Activated CD4-positive, alpha-beta T cell treated with anti-CD3 and anti-CD28 coated beads, Interleukin-2, amount 10 ng/mL, durations not matched to agents 24 days and 14 days (primary cell): ENCODE results near the gene PRR14. TPM values are rescaled to one million over a fixed set of nuclear protein-coding genes. Genes with fewer than 3 reads are reported as not detected.
A peak's percentile ranks its signal among the peaks of the same experiment; 100 is the strongest.
"Not testable (repeated sequence)": the region's sequence is repeated elsewhere in the genome, so short reads cannot be mapped to it uniquely, and the experiment has no call there.

Experiments
- DNase-seq: peaks from one replicate; pipeline ENCODE4 v3.0.0; 2022
- H3K27ac Mint-ChIP-seq: one replicate; pipeline ENCODE4 v1.8.0; 2022; ENCODE audit warnings: mild to moderate bottlenecking, mixed read lengths
- H3K27me3 Mint-ChIP-seq: one replicate; pipeline ENCODE4 v1.8.0; 2022; ENCODE audit warnings: mixed read lengths
- H3K36me3 Mint-ChIP-seq: one replicate; pipeline ENCODE4 v1.8.0; 2022; ENCODE audit warnings: low read depth, mild to moderate bottlenecking, mixed read lengths
- H3K4me1 Mint-ChIP-seq: one replicate; pipeline ENCODE4 v1.8.0; 2021; ENCODE audit warnings: mixed read lengths
- H3K4me3 Mint-ChIP-seq: one replicate; pipeline ENCODE4 v1.8.0; 2022; ENCODE audit warnings: mild to moderate bottlenecking, moderate library complexity, mixed read lengths
- H3K9me3 Mint-ChIP-seq: one replicate; pipeline ENCODE4 v1.8.0; 2021; ENCODE audit warnings: mixed read lengths
- intact Hi-C: fragments of 100-400 bp; cut with micrococcal nuclease; formaldehyde crosslinking; loops from one replicate; pipeline ENCODE4 v1.15.1; 2023
- total RNA-seq: library from RNA; stranded (reverse); gene quantifications from 2 replicates; pipeline ENCODE4 v1.2.3, GENCODE V29; 2022

The PRR14 gene
- total RNA-seq, 1 donor from 2014 or later = 82.2 TPM

DNA sequence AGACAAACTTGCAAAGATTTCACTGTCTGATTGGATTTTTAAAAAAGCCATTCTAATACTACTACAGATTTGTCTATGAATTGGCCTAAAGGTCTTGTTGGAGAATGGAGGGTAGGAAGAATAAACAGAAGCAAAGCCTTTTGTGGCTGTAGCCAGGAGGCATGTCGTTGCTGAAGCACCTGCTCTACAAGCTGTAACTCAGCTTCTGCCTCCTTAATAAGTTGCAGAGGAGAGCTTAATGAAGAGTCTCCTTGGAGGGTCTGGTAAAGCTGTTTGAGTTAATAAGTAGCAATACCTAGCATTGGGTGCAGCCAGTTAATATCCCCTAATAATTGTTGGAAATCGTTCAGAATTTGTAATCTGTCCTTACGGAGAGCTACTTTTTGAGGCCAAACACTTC, 30.6 kb upstream of the PRR14 start:
- Mint-ChIP-seq H3K36me3 (no peaks in the 10 kb centered on the region), H3K27me3 (peaks cover 27% of the 10 kb centered on the region), H3K27ac (no peak overlapping the region), H3K4me3 (no peak overlapping the region), H3K4me1 (peaks cover 5% of the 10 kb centered on the region), H3K9me3 (no peaks in the 10 kb centered on the region)
- intact Hi-C loops = no loop called here
- DNase-seq = no peak

DNA sequence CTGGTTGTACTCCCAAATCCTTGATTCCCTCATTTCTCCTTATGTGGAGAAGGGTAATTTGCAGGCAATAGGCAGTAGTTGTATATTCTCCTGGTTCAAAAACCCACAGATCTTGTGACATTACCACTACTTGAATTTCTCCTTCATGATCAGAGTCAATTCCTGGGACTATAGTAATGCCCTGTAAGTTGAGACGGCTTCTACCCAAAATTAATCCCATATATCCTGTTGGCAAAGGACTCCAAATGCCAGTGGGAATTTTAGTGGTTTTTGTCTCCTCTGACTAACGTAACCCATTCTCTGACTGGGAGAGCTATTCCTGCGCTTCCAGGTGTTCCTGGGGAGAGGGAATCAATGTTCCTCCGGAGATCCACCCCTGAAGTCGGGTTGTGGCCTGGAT, 29.0 kb upstream of the PRR14 start:
- no peaks in the 10 kb centered on the region for H3K9me3 Mint-ChIP-seq
- no peak overlapping the region for H3K4me3 Mint-ChIP-seq
- no peaks in the 10 kb centered on the region for H3K36me3 Mint-ChIP-seq
- peaks cover 27% of the 10 kb centered on the region for H3K27me3 Mint-ChIP-seq
- peaks cover 3% of the 10 kb centered on the region for H3K4me1 Mint-ChIP-seq
- intact Hi-C loops = no loop called here
- H3K27ac Mint-ChIP-seq = no peak overlapping the region
- no peak for DNase-seq

- H3K27ac Mint-ChIP-seq = no peak overlapping the region
- no peaks in the 10 kb centered on the region for H3K36me3 Mint-ChIP-seq
- intact Hi-C loops = no loop called here
- peaks cover 3% of the 10 kb centered on the region for H3K4me1 Mint-ChIP-seq
- H3K4me3 Mint-ChIP-seq = no peak overlapping the region
- no peak for DNase-seq
- no peaks in the 10 kb centered on the region for H3K9me3 Mint-ChIP-seq
- peaks cover 24% of the 10 kb centered on the region for H3K27me3 Mint-ChIP-seq
These were observed 28.2 kb upstream of the PRR14 start for GRCh38 chr16:30622455-30623032.

GRCh38 chr16:30623536-30624283, 27.1 kb upstream of the PRR14 start:
- intact Hi-C loops = no loop called here
- Mint-ChIP-seq H3K36me3 (no peaks in the 10 kb centered on the region), H3K9me3 (no peaks in the 10 kb centered on the region), H3K4me1 (peaks cover 4% of the 10 kb centered on the region), H3K27ac (no peak overlapping the region), H3K4me3 (no peak overlapping the region), H3K27me3 (peaks cover 23% of the 10 kb centered on the region)
- DNase-seq = no peak

- intact Hi-C loops = no loop called here
- no peak for DNase-seq
- Mint-ChIP-seq H3K4me3 (no peak overlapping the region), H3K36me3 (no peaks in the 10 kb centered on the region), H3K4me1 (peaks cover 9% of the 10 kb centered on the region), H3K9me3 (no peaks in the 10 kb centered on the region), H3K27ac (no peak overlapping the region), H3K27me3 (peaks cover 10% of the 10 kb centered on the region)
These were observed 24.5 kb upstream of the PRR14 start for GRCh38 chr16:30626236-30626635.

DNA sequence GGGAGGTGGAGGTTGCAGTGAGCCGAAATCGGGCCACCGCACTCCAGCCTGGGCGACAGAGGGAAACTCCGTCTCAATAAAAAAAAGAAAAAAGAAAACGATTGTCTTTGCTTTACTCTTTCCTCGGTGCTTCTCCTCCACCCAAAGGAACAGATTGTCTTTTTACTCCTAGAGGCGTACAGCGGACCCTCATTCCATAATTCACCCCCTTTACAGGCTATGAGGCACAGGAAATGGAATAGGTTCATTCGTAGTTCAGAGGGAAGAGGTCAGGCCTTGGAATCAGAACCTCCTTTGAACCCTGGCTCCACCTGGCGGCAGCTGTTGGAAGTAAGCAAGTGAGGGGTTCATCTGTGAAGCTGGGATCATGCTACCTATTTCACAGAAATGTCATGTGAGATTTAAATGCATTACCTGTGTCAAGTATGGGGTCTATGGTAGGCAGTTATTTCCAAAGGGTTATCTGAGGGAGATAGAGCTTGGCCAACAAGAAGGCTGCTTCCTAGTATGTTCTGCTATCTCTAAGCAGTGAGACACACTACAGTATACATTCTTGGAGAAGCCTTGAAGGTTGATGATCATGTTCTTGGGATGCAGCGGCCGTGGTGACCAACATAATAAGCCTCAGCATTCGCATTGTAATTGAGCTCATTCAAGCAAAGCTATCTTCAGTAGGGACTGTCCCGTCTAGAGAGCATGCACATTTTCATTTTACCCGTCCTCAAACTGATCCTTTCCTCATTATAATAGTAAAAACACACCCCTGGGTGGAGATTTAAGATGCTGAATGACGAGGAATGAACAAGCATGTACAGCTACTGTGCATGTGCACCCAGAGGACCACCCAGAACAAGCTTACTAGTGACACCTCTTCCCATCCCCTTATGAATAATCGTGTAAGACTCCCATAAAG, 21.9 kb upstream of the PRR14 start:
- peak overlapping the region; percentile 84 for H3K27ac Mint-ChIP-seq

GRCh38 chr16:30632454-30632853, 18.3 kb upstream of the PRR14 start:
- intact Hi-C loops, DNase-seq, H3K9me3 Mint-ChIP-seq, H3K27ac Mint-ChIP-seq, H3K4me3 Mint-ChIP-seq, H3K27me3 Mint-ChIP-seq, H3K36me3 Mint-ChIP-seq: not testable (repeated sequence)
- H3K4me1 Mint-ChIP-seq = peaks cover 27% of the 10 kb centered on the region

More for the DNA sequence above, 21.9 kb upstream of the PRR14 start:
- H3K4me1 Mint-ChIP-seq = peaks cover 9% of the 10 kb centered on the region
- intact Hi-C loops = loop anchor here (1.0 kb wide), 1 partner anchor 199 kb away; the partner anchor contains the start of gene DCTPP1
- DNase-seq = peak; percentile 96
- no peaks in the 10 kb centered on the region for H3K9me3 Mint-ChIP-seq
- no peaks in the 10 kb centered on the region for H3K36me3 Mint-ChIP-seq
- peak overlapping the region; percentile 69 for H3K4me3 Mint-ChIP-seq
- H3K27me3 Mint-ChIP-seq = no peaks in the 10 kb centered on the region

DNA sequence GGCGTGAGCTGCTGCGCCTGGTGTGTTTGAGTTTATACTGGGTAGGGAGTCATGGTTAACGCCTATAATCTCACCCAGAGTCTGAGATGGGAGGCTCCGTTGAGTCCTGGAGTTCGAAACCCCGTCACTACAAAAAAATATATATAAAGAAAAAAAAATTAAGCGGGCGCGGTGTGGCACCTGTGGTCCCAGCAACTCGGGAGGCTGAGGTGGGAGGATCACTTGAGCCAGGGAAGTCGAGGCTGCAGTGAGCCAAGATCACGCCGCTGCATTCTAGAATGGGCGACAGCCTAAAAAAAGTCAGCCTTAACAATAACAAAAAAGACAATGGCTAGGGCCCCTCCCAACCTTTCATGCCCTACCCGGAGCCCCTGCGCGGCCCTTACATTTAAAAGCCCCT, 17.2 kb upstream of the PRR14 start:
- Mint-ChIP-seq H3K27ac (peak overlapping the region; percentile 98), H3K4me3 (peak overlapping the region; percentile 95), H3K36me3 (peaks cover 6% of the 10 kb centered on the region), H3K4me1 (peaks cover 24% of the 10 kb centered on the region), H3K27me3 (peaks cover 2% of the 10 kb centered on the region), H3K9me3 (no peaks in the 10 kb centered on the region)
- intact Hi-C loops = no loop called here
- DNase-seq = no peak

- Mint-ChIP-seq H3K27ac (no peak overlapping the region), H3K4me1 (peaks cover 18% of the 10 kb centered on the region), H3K27me3 (peaks cover 2% of the 10 kb centered on the region), H3K36me3 (peaks cover 6% of the 10 kb centered on the region), H3K9me3 (no peaks in the 10 kb centered on the region), H3K4me3 (no peak overlapping the region)
- no peak for DNase-seq
- intact Hi-C loops = loop anchor here (5.0 kb wide), 1 partner anchor 39 kb away; no protein-coding TSS in a partner anchor
These were observed 14.2 kb upstream of the PRR14 start for GRCh38 chr16:30636599-30636998.

DNA sequence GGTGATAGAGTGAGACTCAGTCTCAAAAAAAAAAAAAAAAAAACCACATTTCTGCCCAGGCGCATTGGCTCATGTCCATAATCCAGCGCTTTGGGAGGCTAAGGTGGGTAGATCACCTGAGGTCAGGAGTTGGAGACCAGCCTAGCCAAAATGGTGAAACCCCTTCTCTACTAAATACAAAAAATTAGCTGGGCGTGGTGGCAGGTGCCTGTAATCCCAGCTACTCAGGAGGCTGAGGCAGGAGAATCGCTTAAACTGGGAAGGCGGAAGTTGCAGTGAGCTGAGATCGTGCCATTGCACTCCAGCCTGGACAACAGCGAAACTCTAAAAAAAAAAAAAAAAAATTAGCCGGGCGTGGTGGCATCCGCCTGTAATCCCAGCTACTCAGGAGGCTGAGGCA, 13.6 kb upstream of the PRR14 start:
- not testable (repeated sequence) for H3K27me3 Mint-ChIP-seq, H3K9me3 Mint-ChIP-seq, H3K27ac Mint-ChIP-seq, H3K36me3 Mint-ChIP-seq, DNase-seq, H3K4me3 Mint-ChIP-seq
- intact Hi-C loops = loop anchor here (5.0 kb wide), 1 partner anchor 40 kb away; no protein-coding TSS in a partner anchor
- peaks cover 18% of the 10 kb centered on the region for H3K4me1 Mint-ChIP-seq

- intact Hi-C loops = loop anchor here (5.0 kb wide), 1 partner anchor 41 kb away; no protein-coding TSS in a partner anchor
- peak overlapping the region; percentile 60 for H3K27ac Mint-ChIP-seq
- H3K27me3 Mint-ChIP-seq = peaks cover 2% of the 10 kb centered on the region
- H3K4me1 Mint-ChIP-seq = peaks cover 18% of the 10 kb centered on the region
- DNase-seq = peak; percentile 79
- H3K4me3 Mint-ChIP-seq = no peak overlapping the region
- H3K36me3 Mint-ChIP-seq = peaks cover 6% of the 10 kb centered on the region
- H3K9me3 Mint-ChIP-seq = no peaks in the 10 kb centered on the region
These were observed 12.8 kb upstream of the PRR14 start for GRCh38 chr16:30637944-30638343.

DNA sequence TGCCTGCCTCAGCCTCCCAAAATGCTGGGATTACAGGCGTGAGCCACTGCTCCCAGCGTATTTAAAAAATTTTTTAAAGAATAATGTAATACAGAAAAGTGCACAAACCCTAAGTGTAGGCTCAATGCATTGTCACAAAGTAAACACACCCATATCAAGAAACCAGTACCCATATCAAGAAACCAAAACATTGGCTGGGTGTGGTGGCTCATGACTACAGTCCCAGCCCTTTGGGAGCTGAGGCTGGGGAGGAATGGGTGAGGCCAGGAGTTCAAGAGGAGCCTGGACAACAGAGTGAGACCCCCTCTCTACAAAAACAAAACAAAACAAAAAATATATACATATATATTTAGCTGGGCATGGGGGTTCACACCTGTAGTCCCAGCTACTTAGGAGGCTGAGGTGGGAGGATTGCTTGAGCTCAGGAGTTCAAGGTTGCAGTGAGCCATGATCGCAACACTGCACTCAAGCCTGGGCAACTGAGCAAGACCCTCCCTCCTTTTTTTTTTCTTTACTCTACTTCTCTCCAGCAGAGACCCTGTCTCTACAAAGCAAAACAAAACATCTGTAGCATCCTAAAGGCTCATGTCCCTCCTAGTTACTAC, 9.3 kb upstream of the PRR14 start:
- H3K9me3 Mint-ChIP-seq = no peaks in the 10 kb centered on the region
- H3K27me3 Mint-ChIP-seq = peaks cover 2% of the 10 kb centered on the region
- H3K4me1 Mint-ChIP-seq = no peaks in the 10 kb centered on the region
- H3K36me3 Mint-ChIP-seq = peaks cover under 1% of the 10 kb centered on the region
- no peak for DNase-seq
- no peak overlapping the region for H3K4me3 Mint-ChIP-seq
- H3K27ac Mint-ChIP-seq = no peak overlapping the region
- intact Hi-C loops = no loop called here

DNA sequence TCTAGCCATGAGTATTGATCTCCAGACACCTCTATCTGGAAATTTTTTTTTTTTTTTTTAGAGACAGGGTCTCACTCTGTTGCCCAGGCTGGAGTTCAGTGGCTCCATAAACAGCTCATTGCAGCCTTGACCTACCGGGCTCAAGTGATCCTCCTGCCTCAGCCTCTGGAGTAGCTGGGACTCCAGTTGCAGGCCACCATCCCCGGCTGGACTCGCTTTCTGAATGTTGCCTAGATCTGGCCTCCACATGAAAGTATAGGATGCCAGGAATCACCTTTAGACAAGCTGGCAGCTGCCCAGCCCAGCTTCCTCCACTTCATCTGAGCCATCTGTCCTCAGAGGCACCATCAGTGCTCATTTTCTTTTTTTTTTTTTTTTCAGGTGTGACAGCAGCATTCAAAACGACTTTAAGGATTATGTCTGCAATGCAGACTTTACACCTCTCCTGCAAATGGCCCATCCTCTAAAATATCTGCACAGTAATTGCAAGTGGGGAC, 6.4 kb upstream of the PRR14 start:
- H3K27ac Mint-ChIP-seq = no peak overlapping the region
- H3K36me3 Mint-ChIP-seq = no peaks in the 10 kb centered on the region
- peaks cover 2% of the 10 kb centered on the region for H3K27me3 Mint-ChIP-seq
- H3K9me3 Mint-ChIP-seq = no peaks in the 10 kb centered on the region
- no peak overlapping the region for H3K4me3 Mint-ChIP-seq
- intact Hi-C loops = no loop called here
- no peaks in the 10 kb centered on the region for H3K4me1 Mint-ChIP-seq
- DNase-seq = no peak
